Measurements from ENCODE around the gene POLA2. TPM values are rescaled to one million over a fixed set of nuclear protein-coding genes. Genes with fewer than 3 reads are reported as not detected.
"Not testable (repeated sequence)": the region's sequence is repeated elsewhere in the genome, so short reads cannot be mapped to it uniquely, and the experiment has no call there.

The POLA2 gene
- total and polyA plus RNA-seq, 2 donors: 7.3 to 21.0 TPM

- no peak overlapping the region for H3K4me3 ChIP-seq (ENCODE audit: low read length in 2 of 2)
- H3K36me3 ChIP-seq (ENCODE audit: control insufficient read depth in 2 of 2, insufficient read depth in 2 of 2, low read length in 1 of 2): no peaks in the 10 kb centered on the region
- H3K27me3 ChIP-seq (ENCODE audit: control insufficient read depth in 2 of 2, insufficient read depth in 1 of 2, low read length in 1 of 2): peaks cover 0 to 2% of the 10 kb centered on the region in 2 donors
- no peak for DNase-seq (ENCODE audit: low read depth in 6 of 9, low spot score in 9 of 9)
- no peaks in the 10 kb centered on the region for H3K9me3 ChIP-seq (ENCODE audit: control insufficient read depth in 2 of 2, insufficient read depth in 1 of 2, low read length in 1 of 2)
- H3K4me1 ChIP-seq (ENCODE audit: control insufficient read depth in 2 of 2, insufficient read depth in 2 of 2, low read length in 2 of 2): peaks cover 0 to 2% of the 10 kb centered on the region in 2 donors
- 94% methylated on average over 4 of the region's 4 CpGs for WGBS
- no peak overlapping the region for H3K27ac ChIP-seq (ENCODE audit: low read depth in 1 of 2, low read length in 1 of 2)
These were observed 63.7 kb downstream of the POLA2 start for GRCh38 chr11:65325435-65325834.

DNA sequence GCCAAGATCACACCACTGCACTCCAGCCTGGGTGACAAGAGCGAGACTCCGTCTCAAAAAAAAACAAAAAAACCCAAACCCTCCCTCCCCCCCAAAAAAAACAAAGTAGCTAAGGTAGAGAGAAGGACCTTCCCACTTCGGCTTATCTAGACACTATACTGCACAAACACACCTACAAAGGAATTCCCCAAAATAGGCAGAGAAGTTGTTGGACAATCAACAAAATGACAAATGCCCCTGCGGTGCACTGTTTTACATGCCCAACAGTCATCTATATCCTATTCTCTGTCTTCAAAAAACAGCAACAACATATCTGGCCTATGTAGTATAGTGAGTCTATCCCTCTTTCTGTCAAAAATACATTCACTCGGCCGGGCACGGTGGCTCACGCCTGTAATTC is 65.3 kb downstream of the POLA2 start:
- WGBS: 99% methylated on average over 8 of the region's 8 CpGs
- no peak for DNase-seq (ENCODE audit: low read depth in 6 of 9, low spot score in 9 of 9)
- Histone ChIP-seq H3K36me3 (ENCODE audit: control insufficient read depth in 2 of 2, insufficient read depth in 2 of 2, low read length in 1 of 2) (no peaks in the 10 kb centered on the region), H3K4me1 (ENCODE audit: control insufficient read depth in 2 of 2, insufficient read depth in 2 of 2, low read length in 2 of 2) (peaks cover 0 to under 1% of the 10 kb centered on the region in 2 donors), H3K27me3 (ENCODE audit: control insufficient read depth in 2 of 2, insufficient read depth in 1 of 2, low read length in 1 of 2) (peaks cover 0 to 2% of the 10 kb centered on the region in 2 donors), H3K27ac (ENCODE audit: low read depth in 1 of 2, low read length in 1 of 2) (no peak overlapping the region), H3K9me3 (ENCODE audit: control insufficient read depth in 2 of 2, insufficient read depth in 1 of 2, low read length in 1 of 2) (no peaks in the 10 kb centered on the region), H3K4me3 (ENCODE audit: low read length in 2 of 2) (no peak overlapping the region)

DNA sequence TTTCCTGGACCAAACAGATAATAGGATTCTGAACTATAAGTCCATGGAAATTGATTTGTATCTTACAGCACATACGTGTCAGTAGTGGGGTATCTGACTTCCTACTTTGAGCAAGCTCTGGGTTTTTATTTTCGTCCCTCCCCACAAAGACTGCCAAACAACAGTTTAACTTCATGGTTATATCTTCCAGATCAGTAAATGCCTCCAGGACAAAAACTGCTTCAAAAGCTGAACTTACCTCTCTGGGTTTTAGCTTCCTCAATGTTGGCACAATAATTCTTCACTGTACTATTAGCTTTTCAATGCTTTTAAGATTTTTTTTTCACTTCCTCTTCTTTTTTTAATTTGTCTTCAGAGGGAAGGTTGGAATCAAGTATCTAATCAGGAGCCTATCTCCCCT is 67.7 kb downstream of the POLA2 start:
- 62% methylated on average over 2 of the region's 2 CpGs for WGBS
- no peak overlapping the region for H3K4me3 ChIP-seq (ENCODE audit: low read length in 2 of 2)
- H3K27ac ChIP-seq (ENCODE audit: low read depth in 1 of 2, low read length in 1 of 2): no peak overlapping the region
- H3K36me3 ChIP-seq (ENCODE audit: control insufficient read depth in 2 of 2, insufficient read depth in 2 of 2, low read length in 1 of 2): no peaks in the 10 kb centered on the region
- no peaks in the 10 kb centered on the region for H3K9me3 ChIP-seq (ENCODE audit: control insufficient read depth in 2 of 2, insufficient read depth in 1 of 2, low read length in 1 of 2)
- DNase-seq (ENCODE audit: low read depth in 6 of 9, low spot score in 9 of 9): no peak
- peaks cover 0 to 3% of the 10 kb centered on the region in 2 donors for H3K4me1 ChIP-seq (ENCODE audit: control insufficient read depth in 2 of 2, insufficient read depth in 2 of 2, low read length in 2 of 2)
- H3K27me3 ChIP-seq (ENCODE audit: control insufficient read depth in 2 of 2, insufficient read depth in 1 of 2, low read length in 1 of 2): no peaks in the 10 kb centered on the region

- no peak overlapping the region for H3K27ac ChIP-seq (ENCODE audit: low read depth in 1 of 2, low read length in 1 of 2)
- peak; percentile 49 to 92 (median 81) for DNase-seq (ENCODE audit: low read depth in 6 of 9, low spot score in 9 of 9)
- no peaks in the 10 kb centered on the region for H3K27me3 ChIP-seq (ENCODE audit: control insufficient read depth in 2 of 2, insufficient read depth in 1 of 2, low read length in 1 of 2)
- no peaks in the 10 kb centered on the region for H3K9me3 ChIP-seq (ENCODE audit: control insufficient read depth in 2 of 2, insufficient read depth in 1 of 2, low read length in 1 of 2)
- WGBS: 16% methylated on average over 13 of the region's 13 CpGs
- no peaks in the 10 kb centered on the region for H3K36me3 ChIP-seq (ENCODE audit: control insufficient read depth in 2 of 2, insufficient read depth in 2 of 2, low read length in 1 of 2)
- H3K4me1 ChIP-seq (ENCODE audit: control insufficient read depth in 2 of 2, insufficient read depth in 2 of 2, low read length in 2 of 2): peaks cover 2 to 8% of the 10 kb centered on the region in 2 donors
- no peak overlapping the region for H3K4me3 ChIP-seq (ENCODE audit: low read length in 2 of 2)
These were observed 68.2 kb downstream of the POLA2 start for GRCh38 chr11:65329944-65330403.

- Histone ChIP-seq H3K27me3 (ENCODE audit: control insufficient read depth in 2 of 2, insufficient read depth in 1 of 2, low read length in 1 of 2) (no peaks in the 10 kb centered on the region), H3K27ac (ENCODE audit: low read depth in 1 of 2, low read length in 1 of 2) (no peak overlapping the region), H3K9me3 (ENCODE audit: control insufficient read depth in 2 of 2, insufficient read depth in 1 of 2, low read length in 1 of 2) (no peaks in the 10 kb centered on the region), H3K36me3 (ENCODE audit: control insufficient read depth in 2 of 2, insufficient read depth in 2 of 2, low read length in 1 of 2) (no peaks in the 10 kb centered on the region), H3K4me3 (ENCODE audit: low read length in 2 of 2) (no peak overlapping the region), H3K4me1 (ENCODE audit: control insufficient read depth in 2 of 2, insufficient read depth in 2 of 2, low read length in 2 of 2) (peaks cover 7 to 13% of the 10 kb centered on the region in 2 donors)
- 95% methylated on average over 7 of the region's 7 CpGs for WGBS
- DNase-seq (ENCODE audit: low read depth in 6 of 9, low spot score in 9 of 9): no peak
These were observed 68.8 kb downstream of the POLA2 start for GRCh38 chr11:65330544-65330943.

DNA sequence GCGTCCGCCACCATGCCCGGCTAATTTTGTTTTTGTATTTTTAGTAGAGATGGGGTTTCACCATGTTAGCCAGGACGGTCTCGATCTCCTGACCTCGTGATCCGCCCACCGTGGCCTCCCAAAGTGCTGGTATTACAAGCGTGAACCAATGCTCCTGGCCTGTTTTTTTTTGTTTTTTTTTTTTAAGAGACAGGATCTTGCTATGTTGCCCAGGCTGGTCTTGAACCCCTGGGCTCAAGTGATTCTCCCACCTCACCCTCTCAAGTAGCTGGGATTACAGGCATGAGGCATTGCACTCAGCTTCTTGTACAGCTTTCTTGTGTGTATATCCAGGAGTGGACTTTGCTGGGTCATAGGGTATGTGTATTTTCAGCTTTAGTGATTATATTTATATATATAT is 70.8 kb downstream of the POLA2 start:
- H3K4me3 ChIP-seq (ENCODE audit: low read length in 2 of 2); H3K9me3 ChIP-seq (ENCODE audit: control insufficient read depth in 2 of 2, insufficient read depth in 1 of 2, low read length in 1 of 2); H3K27ac ChIP-seq (ENCODE audit: low read depth in 1 of 2, low read length in 1 of 2); H3K36me3 ChIP-seq (ENCODE audit: control insufficient read depth in 2 of 2, insufficient read depth in 2 of 2, low read length in 1 of 2); DNase-seq (ENCODE audit: low read depth in 6 of 9, low spot score in 9 of 9); H3K27me3 ChIP-seq (ENCODE audit: control insufficient read depth in 2 of 2, insufficient read depth in 1 of 2, low read length in 1 of 2): not testable (repeated sequence)
- 86% methylated on average over 9 of the region's 9 CpGs for WGBS
- peaks cover 8 to 16% of the 10 kb centered on the region in 2 donors for H3K4me1 ChIP-seq (ENCODE audit: control insufficient read depth in 2 of 2, insufficient read depth in 2 of 2, low read length in 2 of 2)

- Histone ChIP-seq H3K4me1 (ENCODE audit: control insufficient read depth in 2 of 2, insufficient read depth in 2 of 2, low read length in 2 of 2) (peaks cover 8 to 16% of the 10 kb centered on the region in 2 donors), H3K27ac (ENCODE audit: low read depth in 1 of 2, low read length in 1 of 2) (peak overlapping the region in 1 of 2 donors; percentile 45), H3K27me3 (ENCODE audit: control insufficient read depth in 2 of 2, insufficient read depth in 1 of 2, low read length in 1 of 2) (no peaks in the 10 kb centered on the region), H3K4me3 (ENCODE audit: low read length in 2 of 2) (peak overlapping the region; percentile 65 to 70), H3K36me3 (ENCODE audit: control insufficient read depth in 2 of 2, insufficient read depth in 2 of 2, low read length in 1 of 2) (peaks cover 11 to 23% of the 10 kb centered on the region in 2 donors), H3K9me3 (ENCODE audit: control insufficient read depth in 2 of 2, insufficient read depth in 1 of 2, low read length in 1 of 2) (no peaks in the 10 kb centered on the region)
- WGBS: 39% methylated on average over 5 of the region's 5 CpGs
- no peak for DNase-seq (ENCODE audit: low read depth in 6 of 9, low spot score in 9 of 9)
These were observed 73.0 kb downstream of the POLA2 start for GRCh38 chr11:65334696-65335295.

GRCh38 chr11:65338676-65339075 is 76.9 kb downstream of the POLA2 start:
- Histone ChIP-seq H3K4me3 (ENCODE audit: low read length in 2 of 2) (no peak overlapping the region), H3K9me3 (ENCODE audit: control insufficient read depth in 2 of 2, insufficient read depth in 1 of 2, low read length in 1 of 2) (no peaks in the 10 kb centered on the region), H3K4me1 (ENCODE audit: control insufficient read depth in 2 of 2, insufficient read depth in 2 of 2, low read length in 2 of 2) (peaks cover 8 to 16% of the 10 kb centered on the region in 2 donors), H3K27ac (ENCODE audit: low read depth in 1 of 2, low read length in 1 of 2) (no peak overlapping the region), H3K36me3 (ENCODE audit: control insufficient read depth in 2 of 2, insufficient read depth in 2 of 2, low read length in 1 of 2) (peaks cover 50 to 58% of the 10 kb centered on the region in 2 donors), H3K27me3 (ENCODE audit: control insufficient read depth in 2 of 2, insufficient read depth in 1 of 2, low read length in 1 of 2) (no peaks in the 10 kb centered on the region)
- WGBS: 94% methylated on average over 7 of the region's 7 CpGs
- DNase-seq (ENCODE audit: low read depth in 6 of 9, low spot score in 9 of 9): no peak

- peaks cover 65 to 73% of the 10 kb centered on the region in 2 donors for H3K36me3 ChIP-seq (ENCODE audit: control insufficient read depth in 2 of 2, insufficient read depth in 2 of 2, low read length in 1 of 2)
- 98% methylated on average over 11 of the region's 11 CpGs for WGBS
- no peak overlapping the region for H3K4me3 ChIP-seq (ENCODE audit: low read length in 2 of 2)
These were observed 78.5 kb downstream of the POLA2 start for GRCh38 chr11:65340226-65340625.

More at GRCh38 chr11:65340226-65340625, 78.5 kb downstream of the POLA2 start:
- Histone ChIP-seq H3K4me1 (ENCODE audit: control insufficient read depth in 2 of 2, insufficient read depth in 2 of 2, low read length in 2 of 2) (peaks cover 4 to 6% of the 10 kb centered on the region in 2 donors), H3K27me3 (ENCODE audit: control insufficient read depth in 2 of 2, insufficient read depth in 1 of 2, low read length in 1 of 2) (no peaks in the 10 kb centered on the region), H3K9me3 (ENCODE audit: control insufficient read depth in 2 of 2, insufficient read depth in 1 of 2, low read length in 1 of 2) (no peaks in the 10 kb centered on the region), H3K27ac (ENCODE audit: low read depth in 1 of 2, low read length in 1 of 2) (no peak overlapping the region)
- no peak for DNase-seq (ENCODE audit: low read depth in 6 of 9, low spot score in 9 of 9)

Measured in thymus (tissue), 11 donors.